Neural progenitor cell (in vitro differentiated cells): ENCODE measurements around the gene COL4A4. TPM values are rescaled to one million over a fixed set of nuclear protein-coding genes. Genes with fewer than 3 reads are reported as not detected.

Experiments used
- DNase-seq: peaks from one replicate; pipeline ENCODE4 v3.0.0-alpha.2; 2016; ENCODE audit warnings: low spot score
- H2AFZ ChIP-seq: fragments of 200-600 bp; sonication (generic); replicated peaks from 2 replicates; pipeline ENCODE4 v1.6.1; 2016; ENCODE audit warnings: antibody characterized with exemption
- H3F3A ChIP-seq: fragments of 200-600 bp; sonication (generic); 2 replicates; pipeline ENCODE4 v1.6.1; 2016; ENCODE audit warnings: antibody characterized with exemption, low read depth
- H3K27ac ChIP-seq: fragments of 200-600 bp; sonication (generic); 2 replicates; pipeline ENCODE4 v1.5.1; 2016; ENCODE audit warnings: mild to moderate bottlenecking
- H3K27me3 ChIP-seq: fragments of 200-600 bp; sonication (generic); 2 replicates; pipeline ENCODE4 v1.6.1; 2016; ENCODE audit warnings: mild to moderate bottlenecking, moderate library complexity
- H3K36me3 ChIP-seq: fragments of 200-600 bp; sonication (generic); 2 replicates; pipeline ENCODE4 v1.5.1; 2016
- H3K4me1 ChIP-seq: fragments of 200-600 bp; sonication (generic); 2 replicates; pipeline ENCODE4 v1.6.1; 2016; ENCODE audit warnings: mixed run types
- H3K4me2 ChIP-seq: fragments of 200-600 bp; sonication (generic); 2 replicates; pipeline ENCODE4 v1.6.1; 2016
- H3K4me3 ChIP-seq: fragments of 200-600 bp; sonication (generic); 2 replicates; pipeline ENCODE4 v1.5.1; 2016
- H3K79me2 ChIP-seq: fragments of 200-600 bp; sonication (generic); 2 replicates; pipeline ENCODE4 v1.6.1; 2016; ENCODE audit warnings: low read depth
- H3K9ac ChIP-seq: fragments of 200-600 bp; sonication (generic); 2 replicates; pipeline ENCODE4 v1.6.1; 2016
- H3K9me3 ChIP-seq: fragments of 200-600 bp; sonication (generic); 2 replicates; pipeline ENCODE4 v1.5.1; 2016; ENCODE audit warnings: low read depth
- H4K20me1 ChIP-seq: fragments of 200-600 bp; sonication (generic); 2 replicates; pipeline ENCODE4 v1.6.1; 2016; ENCODE audit warnings: low read depth
- H3K27ac Mint-ChIP-seq: 3 replicates; pipeline ENCODE4 v1.8.0; 2021; ENCODE audit warnings: mixed read lengths
- H3K27me3 Mint-ChIP-seq: 2 replicates; pipeline ENCODE4 v1.8.0; 2022; ENCODE audit warnings: low read depth, mild to moderate bottlenecking, inconsistent platforms, moderate library complexity, mixed read lengths; ENCODE audit not compliant: insufficient read depth
- H3K36me3 Mint-ChIP-seq: 3 replicates; pipeline ENCODE4 v1.8.0; 2021; ENCODE audit warnings: mixed read lengths
- H3K4me1 Mint-ChIP-seq: 3 replicates; pipeline ENCODE4 v1.8.0; 2021; ENCODE audit warnings: mixed read lengths
- H3K4me3 Mint-ChIP-seq: 3 replicates; pipeline ENCODE4 v1.8.0; 2021; ENCODE audit warnings: mild to moderate bottlenecking, moderate library complexity, mixed read lengths
- H3K9me3 Mint-ChIP-seq: 3 replicates; pipeline ENCODE4 v1.8.0; 2020; ENCODE audit warnings: mixed read lengths
- EZH2 ChIP-seq: fragments of 200-600 bp; sonication (generic); IDR thresholded peaks from 2 replicates; pipeline ENCODE4 v1.6.1; 2017; ENCODE audit warnings: antibody characterized with exemption, mild to moderate bottlenecking, moderate library complexity
- EZH2phosphoT487 ChIP-seq: fragments of 200-600 bp; sonication (generic); IDR thresholded peaks from 2 replicates; pipeline ENCODE4 v1.6.1; 2017; ENCODE audit warnings: antibody characterized with exemption
- total RNA-seq: library from RNA; depleted of rRNA; stranded (reverse); fragments of >200 nt; gene quantifications from 2 replicates; pipeline ENCODE4 v1.2.3, GENCODE V29; 2015; ENCODE audit warnings: low replicate concordance
- TF ChIP-seq, protein P1 (sequence below): fragments of 200-600 bp; sonication (generic); IDR thresholded peaks from 2 replicates; pipeline ENCODE4 v1.5.1; 2017; ENCODE audit warnings: antibody characterized with exemption, mild to moderate bottlenecking

COL4A4 gene
- total RNA-seq, 1 donor from 2014 or later, result 0.60 TPM

DNA sequence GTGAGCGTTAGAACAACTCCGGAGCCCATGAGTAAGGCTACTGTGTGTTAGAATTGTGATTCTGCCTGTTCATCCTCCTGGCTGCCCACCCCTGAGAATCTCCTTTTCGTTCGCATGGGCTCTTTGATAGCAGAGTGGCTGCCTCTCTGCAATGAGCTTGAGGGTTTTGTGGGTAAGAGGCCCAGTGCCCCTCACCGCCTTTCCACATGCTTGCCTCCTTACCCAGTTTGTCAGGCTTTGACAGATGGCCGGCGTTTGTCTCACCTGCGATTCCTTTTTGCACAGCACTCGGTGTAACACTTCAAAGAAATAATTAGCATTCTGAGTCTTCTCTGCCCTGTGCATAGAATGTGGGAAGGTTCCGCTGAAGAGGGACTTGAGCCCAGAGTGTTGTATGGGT, 190.2 kb downstream of the COL4A4 start:
- H3K27me3 Mint-ChIP-seq, result peaks cover 5% of the 10 kb centered on the region
- no peaks in the 10 kb centered on the region for H3K36me3 ChIP-seq
- no peaks in the 10 kb centered on the region for H4K20me1 ChIP-seq
- H3K9me3 Mint-ChIP-seq, result no peaks in the 10 kb centered on the region
- H3K27ac ChIP-seq, result no peak overlapping the region
- no peaks in the 10 kb centered on the region for H3F3A ChIP-seq
- no peaks in the 10 kb centered on the region for H3K27me3 ChIP-seq
- no peaks in the 10 kb centered on the region for H3K9me3 ChIP-seq
- peaks cover 3% of the 10 kb centered on the region for H3K4me1 ChIP-seq
- no peak for DNase-seq
- no peak overlapping the region for H3K4me3 Mint-ChIP-seq
- TF ChIP-seq, protein P1, sequence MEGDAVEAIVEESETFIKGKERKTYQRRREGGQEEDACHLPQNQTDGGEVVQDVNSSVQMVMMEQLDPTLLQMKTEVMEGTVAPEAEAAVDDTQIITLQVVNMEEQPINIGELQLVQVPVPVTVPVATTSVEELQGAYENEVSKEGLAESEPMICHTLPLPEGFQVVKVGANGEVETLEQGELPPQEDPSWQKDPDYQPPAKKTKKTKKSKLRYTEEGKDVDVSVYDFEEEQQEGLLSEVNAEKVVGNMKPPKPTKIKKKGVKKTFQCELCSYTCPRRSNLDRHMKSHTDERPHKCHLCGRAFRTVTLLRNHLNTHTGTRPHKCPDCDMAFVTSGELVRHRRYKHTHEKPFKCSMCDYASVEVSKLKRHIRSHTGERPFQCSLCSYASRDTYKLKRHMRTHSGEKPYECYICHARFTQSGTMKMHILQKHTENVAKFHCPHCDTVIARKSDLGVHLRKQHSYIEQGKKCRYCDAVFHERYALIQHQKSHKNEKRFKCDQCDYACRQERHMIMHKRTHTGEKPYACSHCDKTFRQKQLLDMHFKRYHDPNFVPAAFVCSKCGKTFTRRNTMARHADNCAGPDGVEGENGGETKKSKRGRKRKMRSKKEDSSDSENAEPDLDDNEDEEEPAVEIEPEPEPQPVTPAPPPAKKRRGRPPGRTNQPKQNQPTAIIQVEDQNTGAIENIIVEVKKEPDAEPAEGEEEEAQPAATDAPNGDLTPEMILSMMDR, result no peak
- TF ChIP-seq EZH2 (no peak), EZH2phosphoT487 (no peak)
- no peak overlapping the region for H3K4me3 ChIP-seq
- no peak overlapping the region for H3K9ac ChIP-seq
- peaks cover 8% of the 10 kb centered on the region for H3K4me1 Mint-ChIP-seq
- no peak overlapping the region for H3K27ac Mint-ChIP-seq
- no peaks in the 10 kb centered on the region for H3K36me3 Mint-ChIP-seq
- H2AFZ ChIP-seq, result no peak overlapping the region
- H3K79me2 ChIP-seq, result no peaks in the 10 kb centered on the region
- no peak overlapping the region for H3K4me2 ChIP-seq

DNA sequence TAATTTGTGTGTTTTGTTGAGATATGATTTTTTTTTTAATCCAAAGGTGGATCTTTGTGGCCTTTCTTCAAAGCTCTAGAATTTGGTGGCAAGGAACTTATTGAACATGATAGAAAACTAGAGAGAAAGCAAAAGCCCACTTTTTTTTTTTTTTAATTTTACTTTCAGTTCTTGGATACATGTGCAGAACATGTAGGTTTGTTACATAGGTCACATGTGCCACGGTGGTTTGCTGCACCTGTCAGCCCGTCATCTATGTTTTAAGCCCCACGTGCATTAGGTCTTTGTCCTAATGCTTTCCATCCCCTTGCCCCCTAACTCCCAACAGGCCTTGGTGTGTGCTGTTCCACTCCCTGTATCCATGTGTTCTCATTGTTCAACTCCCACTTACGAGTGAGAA, 192.2 kb downstream of the COL4A4 start:
- H3K27ac ChIP-seq, result no peak overlapping the region
- DNase-seq, result no peak
- H2AFZ ChIP-seq, result no peak overlapping the region
- H4K20me1 ChIP-seq, result no peaks in the 10 kb centered on the region
- Mint-ChIP-seq H3K4me3 (no peak overlapping the region), H3K27me3 (peaks cover 4% of the 10 kb centered on the region), H3K4me1 (no peaks in the 10 kb centered on the region), H3K27ac (no peak overlapping the region), H3K36me3 (no peaks in the 10 kb centered on the region), H3K9me3 (no peaks in the 10 kb centered on the region)
- no peak overlapping the region for H3K4me3 ChIP-seq
- H3K9me3 ChIP-seq, result no peaks in the 10 kb centered on the region
- no peak overlapping the region for H3K4me2 ChIP-seq
- no peaks in the 10 kb centered on the region for H3K79me2 ChIP-seq
- H3F3A ChIP-seq, result no peaks in the 10 kb centered on the region
- no peak overlapping the region for H3K9ac ChIP-seq
- H3K27me3 ChIP-seq, result no peaks in the 10 kb centered on the region
- TF ChIP-seq EZH2 (no peak), EZH2phosphoT487 (no peak)
- TF ChIP-seq, protein P1, result no peak
- H3K4me1 ChIP-seq, result no peaks in the 10 kb centered on the region
- H3K36me3 ChIP-seq, result no peaks in the 10 kb centered on the region

DNA sequence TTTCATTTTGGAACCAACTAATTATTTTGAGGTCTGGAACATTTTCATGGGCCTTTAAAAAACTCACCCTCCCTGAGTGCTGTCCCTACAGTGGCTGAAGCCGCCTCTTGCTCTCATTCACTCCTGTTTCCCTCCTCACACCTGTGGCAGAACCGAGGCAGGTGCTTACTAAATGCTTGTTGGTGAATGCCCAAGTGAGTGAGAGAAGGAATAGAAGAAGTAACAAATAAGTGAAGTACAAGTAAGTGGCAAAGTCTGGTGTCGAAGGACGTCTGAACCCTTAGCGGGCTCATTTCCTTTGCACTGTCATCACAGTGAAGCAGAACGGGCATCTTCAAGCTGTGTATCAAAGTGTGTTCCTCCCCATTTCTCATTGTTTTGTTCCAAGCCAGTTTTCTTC, 192.9 kb downstream of the COL4A4 start:
- Histone ChIP-seq H3F3A (no peaks in the 10 kb centered on the region), H2AFZ (no peak overlapping the region), H3K4me1 (no peaks in the 10 kb centered on the region), H3K9ac (no peak overlapping the region), H3K4me2 (no peak overlapping the region), H4K20me1 (no peaks in the 10 kb centered on the region), H3K4me3 (no peak overlapping the region), H3K79me2 (no peaks in the 10 kb centered on the region), H3K27ac (no peak overlapping the region), H3K27me3 (no peaks in the 10 kb centered on the region), H3K9me3 (no peaks in the 10 kb centered on the region), H3K36me3 (no peaks in the 10 kb centered on the region)
- H3K4me3 Mint-ChIP-seq, result no peak overlapping the region
- no peaks in the 10 kb centered on the region for H3K4me1 Mint-ChIP-seq
- no peak for DNase-seq
- H3K27ac Mint-ChIP-seq, result no peak overlapping the region
- no peaks in the 10 kb centered on the region for H3K36me3 Mint-ChIP-seq
- TF ChIP-seq EZH2 (no peak), EZH2phosphoT487 (no peak)
- TF ChIP-seq, protein P1, result no peak
- no peaks in the 10 kb centered on the region for H3K9me3 Mint-ChIP-seq
- peaks cover 4% of the 10 kb centered on the region for H3K27me3 Mint-ChIP-seq
